ENCODE measurements around the gene OR4K13. TPM values are rescaled to one million over a fixed set of nuclear protein-coding genes. Genes with fewer than 3 reads are reported as not detected.

OR4K13 gene
- total RNA-seq, result not detected

GRCh38 chr14:20035938-20036337, at the start of gene OR4K13:
Gene OR4K13, minus strand, starts transcription at chr14:20036038. Its CDS starts 1,280 bp downstream, at chr14:20034758.

GRCh38 chr14:20059745-20060144, 23.9 kb upstream of the OR4K13 start, which contains the start of gene OR4L1:
Gene OR4L1, plus strand, starts transcription at chr14:20060045. Its CDS starts 0 bp downstream, at chr14:20060045.

GRCh38 chr14:20019257-20019865, 16.5 kb downstream of the OR4K13 start, which contains the start of gene OR4K14:
Gene OR4K14, minus strand, starts transcription at chr14:20019307. Its CDS starts 4,114 bp downstream, at chr14:20015193.

GRCh38 chr14:20001863-20002262, 34.0 kb downstream of the OR4K13 start, which contains the start of gene OR4Q2:
Gene OR4Q2, plus strand, starts transcription at chr14:20002163.

Other genes with a start within 250 kb of the OR4K13 start
- not detected for gene OR4N2, start 232.3 kb downstream of the OR4K13 start, total RNA-seq
- gene OR4K2, start 160.9 kb downstream of the OR4K13 start, total RNA-seq, result not detected
- gene OR4K5, start 115.4 kb downstream of the OR4K13 start, total RNA-seq, result not detected
- not detected for gene OR4K1, start 105.1 kb downstream of the OR4K13 start, total RNA-seq
- not detected for gene OR4K15, start 60.4 kb downstream of the OR4K13 start, total RNA-seq
- not detected for gene OR4Q2, start 33.9 kb downstream of the OR4K13 start, total RNA-seq
- gene OR4K14, start 16.7 kb downstream of the OR4K13 start, total RNA-seq, result not detected
- not detected for gene OR4L1, start 24.0 kb upstream of the OR4K13 start, total RNA-seq
- not detected for gene OR4K17, start 74.7 kb upstream of the OR4K13 start, total RNA-seq
- gene OR4N5, start 102.8 kb upstream of the OR4K13 start, total RNA-seq, result not detected
- gene OR11G2, start 154.9 kb upstream of the OR4K13 start, total RNA-seq, result not detected
- gene OR11H6, start 187.7 kb upstream of the OR4K13 start, total RNA-seq, result not detected
- not detected for gene OR11H7, start 192.9 kb upstream of the OR4K13 start, total RNA-seq
- not detected for gene OR11H4, start 203.2 kb upstream of the OR4K13 start, total RNA-seq

All from melanocyte of skin (primary cell).